Measurements from ENCODE around the gene MACROD2. TPM values are rescaled to one million over a fixed set of nuclear protein-coding genes. Genes with fewer than 3 reads are reported as not detected.
A peak's percentile ranks its signal among the peaks of the same experiment; 100 is the strongest.
"Not testable (repeated sequence)": the region's sequence is repeated elsewhere in the genome, so short reads cannot be mapped to it uniquely, and the experiment has no call there.

Gene MACROD2
- total RNA-seq, 1 experiment from 2014 or later: 2.3 TPM

DNA sequence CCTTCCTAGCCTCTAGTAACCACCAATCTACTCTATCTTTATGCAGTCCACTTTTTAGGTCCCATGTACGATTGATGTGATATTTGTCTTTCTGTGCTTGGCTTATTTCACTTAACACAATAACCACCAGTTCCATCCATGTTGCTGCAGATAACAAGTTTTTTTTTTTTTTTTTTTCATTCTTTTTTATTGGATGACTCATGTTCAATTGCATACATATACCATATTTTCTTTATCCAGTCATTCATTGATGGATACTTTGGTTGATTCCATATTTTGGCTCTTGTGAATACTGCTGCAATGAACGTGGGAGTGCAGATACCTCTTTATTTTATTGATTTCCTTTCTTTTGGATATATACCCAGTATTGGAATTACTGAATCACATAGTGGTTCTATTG lies 942.5 kb downstream of the MACROD2 start:
- no peak for DNase-seq (ENCODE audit: low spot score)

DNA sequence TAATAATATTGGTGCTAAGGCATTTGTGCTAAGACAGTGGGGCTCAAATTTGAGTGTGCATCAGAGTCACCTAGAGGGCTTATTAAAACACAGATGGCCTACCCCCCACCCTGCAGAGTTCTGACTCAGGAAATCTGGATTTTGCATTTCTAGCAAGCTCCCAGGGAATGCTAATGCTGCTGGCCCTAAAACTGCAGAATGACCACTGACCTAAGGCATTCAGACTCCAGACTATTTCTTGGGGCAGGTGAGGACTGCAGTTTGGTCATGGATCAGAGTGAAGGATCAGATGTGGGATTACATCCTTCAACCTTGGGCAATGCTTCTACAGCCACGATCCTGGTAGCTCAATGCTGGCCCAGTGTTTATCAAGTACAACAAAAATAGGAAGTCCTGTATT lies 952.2 kb downstream of the MACROD2 start:
- DNase-seq (ENCODE audit: low spot score): no peak

DNA sequence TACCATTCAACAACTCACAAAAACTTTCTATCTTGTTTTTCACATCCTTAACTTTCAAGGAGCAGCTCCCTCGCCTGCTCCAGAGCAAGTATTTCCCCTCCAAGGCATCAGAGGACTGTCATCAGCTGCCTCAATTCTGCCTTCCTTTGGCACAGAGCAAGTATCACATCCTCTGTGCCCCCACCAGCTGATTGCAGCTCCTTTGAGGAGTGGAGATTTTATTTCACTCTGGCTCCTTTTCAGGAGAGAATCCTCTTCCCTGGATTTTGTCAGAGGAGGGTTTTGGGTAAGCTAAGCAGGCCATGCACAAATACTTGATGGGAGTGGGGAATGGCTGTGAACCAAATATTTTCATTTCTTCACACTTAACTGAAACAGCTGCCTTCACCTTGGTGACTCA lies 952.6 kb downstream of the MACROD2 start:
- no peak for DNase-seq (ENCODE audit: low spot score)

- no peak for DNase-seq (ENCODE audit: low spot score)
Observed at GRCh38 chr20:14948416-14948815, 953.1 kb downstream of the MACROD2 start.

- no peak for DNase-seq (ENCODE audit: low spot score)
Observed at GRCh38 chr20:14950633-14951032, 955.3 kb downstream of the MACROD2 start.

GRCh38 chr20:14951105-14951504 lies 955.8 kb downstream of the MACROD2 start:
- no peak for DNase-seq (ENCODE audit: low spot score)

DNA sequence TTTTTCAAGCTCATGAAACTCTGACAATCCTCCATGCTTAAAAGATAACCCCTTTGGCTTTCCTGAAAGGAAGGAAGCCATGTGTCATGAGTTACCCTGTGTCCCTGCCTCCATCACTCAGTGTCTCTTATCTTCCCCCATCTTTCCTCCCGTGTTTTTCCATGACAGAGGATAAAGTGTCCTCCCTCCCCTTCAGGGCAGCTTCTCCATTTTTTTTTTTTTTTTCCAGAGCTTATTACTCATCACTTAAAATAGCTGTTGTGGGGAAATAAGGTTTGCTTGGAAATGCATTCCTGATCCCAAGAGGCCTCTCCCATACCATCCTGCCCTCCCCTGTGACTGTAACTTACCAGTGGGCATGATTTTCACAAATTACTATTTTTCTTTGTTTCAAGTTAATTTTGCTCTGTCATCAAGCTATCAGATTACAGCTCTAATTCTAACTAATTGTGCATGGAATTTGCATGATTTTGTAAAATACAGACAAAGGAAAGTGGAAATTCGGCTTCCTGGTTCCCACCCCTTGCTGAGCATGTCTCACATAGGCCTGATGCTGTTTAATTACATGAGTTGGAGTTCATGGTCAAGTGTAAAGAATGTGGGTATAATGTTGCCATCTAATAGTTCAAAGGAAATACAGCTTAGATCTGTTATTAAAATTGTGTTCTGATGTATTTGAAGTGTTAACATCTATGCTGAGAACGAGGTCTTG lies 956.5 kb downstream of the MACROD2 start:
- DNase-seq (ENCODE audit: low spot score): no peak

- no peak for DNase-seq (ENCODE audit: low spot score)
Observed at GRCh38 chr20:14953736-14954135, 958.4 kb downstream of the MACROD2 start.

DNA sequence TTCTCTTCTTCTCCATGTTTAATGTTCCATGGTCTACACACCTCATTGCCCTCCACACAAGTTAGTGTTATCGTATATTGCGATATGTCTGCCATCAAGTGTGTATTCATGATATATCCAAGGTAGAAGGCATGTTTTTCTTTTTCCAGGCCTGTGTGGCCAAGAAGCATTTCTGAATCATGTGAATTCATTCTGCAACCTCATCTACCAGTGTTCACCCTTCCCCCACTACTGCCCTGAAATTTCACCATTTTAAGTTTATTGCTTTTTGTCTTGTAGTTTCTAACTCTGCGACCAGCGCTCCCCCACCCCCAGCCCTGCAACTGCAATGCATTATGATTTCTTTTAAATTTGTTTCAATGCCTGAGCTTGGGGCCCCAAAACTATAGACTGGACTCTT lies 960.1 kb downstream of the MACROD2 start:
- no peak for DNase-seq (ENCODE audit: low spot score)

DNA sequence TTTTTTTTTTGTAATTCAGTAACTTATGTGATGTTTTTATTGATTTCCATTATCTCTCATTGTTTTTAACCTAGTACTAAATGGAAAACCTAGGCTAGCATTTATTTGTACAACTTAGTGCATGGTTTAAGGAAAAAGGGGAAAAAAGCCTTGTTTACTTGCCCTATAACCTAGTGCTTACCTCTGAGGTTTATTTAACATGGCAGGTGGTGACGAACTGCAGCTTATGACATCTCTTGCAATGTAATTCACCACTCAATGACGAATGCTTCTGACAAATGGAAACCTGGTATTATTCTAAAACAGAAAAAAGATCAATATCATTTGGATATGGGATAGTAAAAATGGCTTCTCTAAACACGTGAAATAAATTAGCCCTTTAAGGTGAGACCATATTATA lies 960.7 kb downstream of the MACROD2 start:
- no peak for DNase-seq (ENCODE audit: low spot score)

DNA sequence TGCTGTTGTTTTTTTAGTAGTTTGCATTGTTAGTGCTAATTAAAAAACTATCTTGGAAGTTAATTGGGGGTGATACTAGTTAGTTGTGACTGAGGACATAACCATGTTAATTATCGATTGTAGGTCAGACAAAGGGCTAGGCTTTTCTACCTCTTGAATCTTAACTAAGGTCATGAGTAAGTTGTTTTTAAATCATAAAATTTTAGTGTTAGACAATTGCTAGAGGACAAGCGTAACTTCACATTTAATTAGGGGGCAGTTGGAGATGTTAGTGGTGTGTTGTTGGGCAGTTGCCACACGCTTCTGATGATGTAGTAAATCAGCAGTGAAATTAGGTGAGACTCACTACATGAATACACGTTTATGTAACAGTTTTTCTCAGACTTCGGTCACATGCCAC lies 961.2 kb downstream of the MACROD2 start:
- DNase-seq (ENCODE audit: low spot score): no peak

GRCh38 chr20:14957402-14957801 lies 962.1 kb downstream of the MACROD2 start:
- DNase-seq (ENCODE audit: low spot score): no peak

DNA sequence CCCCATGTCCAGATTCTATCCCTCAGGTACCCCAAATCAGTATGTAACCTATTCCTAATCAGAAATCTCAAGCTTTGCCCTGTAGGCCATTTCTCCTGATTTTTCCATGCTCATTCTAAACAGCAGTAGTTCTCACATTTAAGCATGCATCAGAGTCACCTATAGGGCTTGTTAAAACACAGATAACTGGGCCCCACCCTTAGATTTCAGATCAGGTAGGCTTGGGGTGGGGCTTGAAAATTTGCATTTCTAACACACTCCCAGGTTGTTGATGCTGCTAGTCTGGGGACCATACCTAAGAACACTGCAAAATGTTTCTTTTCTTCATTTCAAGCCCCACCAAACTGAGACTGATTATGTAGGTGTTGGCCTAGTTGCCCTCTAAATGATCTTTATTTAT lies 963.3 kb downstream of the MACROD2 start:
- DNase-seq (ENCODE audit: low spot score): no peak

DNA sequence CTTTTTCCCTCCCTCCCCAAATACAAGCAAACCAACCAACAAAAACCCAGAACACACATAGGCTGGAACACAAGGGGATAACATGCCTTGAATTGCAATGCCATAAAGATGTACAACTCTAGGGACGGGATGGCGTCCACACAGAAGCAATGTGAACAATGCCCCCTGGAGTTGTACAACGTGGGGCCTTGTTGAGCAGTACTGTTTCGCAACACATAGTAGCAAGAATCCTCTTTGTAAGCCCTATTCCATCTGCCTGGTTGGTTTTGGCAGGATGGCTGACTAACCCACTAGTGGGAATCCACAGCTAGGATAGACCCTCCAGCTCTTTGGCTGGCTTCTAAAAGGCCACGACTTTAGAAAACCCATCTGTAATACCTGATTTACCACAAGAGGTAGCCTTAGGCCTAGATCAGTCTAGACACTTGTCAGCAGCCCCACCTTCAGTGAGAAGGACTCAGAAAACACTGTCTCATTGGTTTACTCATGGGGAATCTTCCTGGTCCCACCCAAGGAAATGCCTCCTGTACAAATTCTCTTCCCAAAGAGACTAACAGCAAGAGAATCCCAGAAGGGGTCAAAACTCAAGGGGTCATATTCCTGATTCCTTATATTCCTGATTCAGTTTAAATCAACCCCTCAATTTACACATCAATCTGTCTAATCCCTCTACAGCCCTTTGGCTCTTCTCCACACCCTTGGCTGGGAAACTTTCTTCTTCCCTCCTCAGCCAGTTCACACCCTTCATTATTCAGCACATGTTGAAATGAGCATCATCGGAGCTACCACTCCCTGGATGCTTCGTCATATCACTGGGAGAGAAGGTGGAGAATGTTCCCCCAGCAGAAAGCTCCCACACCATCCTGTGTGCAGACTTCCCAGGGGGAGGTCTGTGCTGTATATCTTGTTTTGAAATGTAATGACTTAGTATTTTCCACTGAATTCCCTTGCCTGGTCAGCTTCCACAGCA lies 964.5 kb downstream of the MACROD2 start:
- no peak for DNase-seq (ENCODE audit: low spot score)

DNA sequence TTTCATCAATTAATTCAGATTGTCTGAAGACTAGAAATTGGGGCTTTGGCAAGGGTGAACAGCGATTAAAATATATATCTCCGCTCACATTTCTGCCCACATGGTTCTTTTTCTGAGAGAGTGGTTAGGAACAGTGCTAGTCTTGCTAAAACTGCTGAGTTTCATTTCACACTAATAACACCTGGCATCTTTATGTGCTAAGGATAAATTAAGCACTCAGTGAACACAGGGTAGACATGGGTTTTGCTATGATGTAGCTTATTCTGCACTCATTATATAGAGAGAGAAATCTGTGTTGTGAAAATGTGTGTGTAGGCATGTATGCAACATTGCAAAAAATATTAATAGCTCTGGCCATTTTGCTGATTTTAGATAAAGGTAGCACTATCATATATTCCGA lies 965.5 kb downstream of the MACROD2 start:
- DNase-seq (ENCODE audit: low spot score): no peak

- DNase-seq (ENCODE audit: low spot score): peak; percentile 43
Observed at GRCh38 chr20:14963262-14963663, 967.9 kb downstream of the MACROD2 start.

- DNase-seq (ENCODE audit: low spot score): no peak
Observed at GRCh38 chr20:14966203-14966602, 970.9 kb downstream of the MACROD2 start.

DNA sequence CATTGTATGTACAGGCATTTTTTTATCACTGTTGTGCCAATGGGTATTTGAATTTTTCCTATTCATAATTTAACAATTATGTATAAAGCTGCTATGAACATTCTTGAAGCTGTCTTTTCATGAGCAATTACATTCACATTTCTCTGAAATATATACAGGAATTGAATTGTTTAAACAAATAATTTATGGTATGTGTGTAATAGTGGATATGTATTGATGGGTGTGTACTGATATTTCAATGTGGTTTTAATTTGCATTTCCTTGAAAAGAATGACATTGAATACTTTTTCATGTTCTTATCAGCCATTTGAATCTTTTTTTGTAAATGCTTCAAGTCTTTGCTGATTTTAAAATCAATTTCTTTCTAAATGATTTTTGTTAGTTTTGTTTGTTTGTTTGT lies 971.5 kb downstream of the MACROD2 start:
- DNase-seq (ENCODE audit: low spot score): no peak

GRCh38 chr20:14972256-14972655 lies 976.9 kb downstream of the MACROD2 start:
- DNase-seq (ENCODE audit: low spot score): no peak

DNA sequence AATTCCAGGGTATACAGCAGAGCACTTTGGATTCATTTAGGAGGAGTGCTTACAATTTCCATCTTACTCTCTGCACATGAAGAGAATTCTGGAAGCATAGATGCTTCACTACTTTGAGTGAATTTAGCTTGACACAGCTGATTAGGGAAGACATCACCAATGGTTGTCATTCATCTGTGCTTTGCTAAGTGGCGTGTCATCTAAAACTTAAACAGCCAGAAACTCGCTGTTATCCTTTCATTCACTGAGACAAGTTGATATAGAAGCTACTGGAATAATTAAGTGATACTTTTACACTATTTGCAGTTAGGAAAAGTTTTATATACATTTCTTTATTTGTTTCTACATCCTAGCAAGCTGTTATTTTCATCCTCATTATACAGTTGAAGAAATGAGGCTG lies 977.4 kb downstream of the MACROD2 start:
- no peak for DNase-seq (ENCODE audit: low spot score)

DNA sequence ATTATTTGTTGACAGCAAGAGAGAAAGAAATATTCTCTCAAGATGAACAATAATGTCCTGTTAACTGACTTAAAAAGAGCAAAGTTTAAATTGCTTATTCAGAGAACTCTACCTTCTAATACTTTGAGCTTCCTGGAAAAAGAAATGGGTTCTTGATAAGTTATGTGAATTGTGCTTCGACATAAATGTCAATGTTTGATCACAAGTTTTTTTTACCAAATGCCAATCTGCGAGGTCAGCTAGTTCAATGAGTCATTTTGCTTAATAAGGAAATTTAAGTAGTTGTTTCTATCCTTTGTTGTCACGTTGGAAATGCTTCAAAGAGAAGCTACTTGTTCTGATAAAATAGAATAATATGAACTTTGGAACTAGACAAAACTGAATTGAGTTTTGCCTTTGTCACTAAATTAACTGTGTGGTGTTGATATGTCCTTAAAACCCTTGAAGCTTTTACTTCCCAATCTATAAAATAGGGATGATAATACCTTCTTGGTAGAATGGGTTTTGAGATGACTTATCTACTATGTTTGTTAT lies 984.2 kb downstream of the MACROD2 start:
- peak; percentile 39 for DNase-seq (ENCODE audit: low spot score)

DNA sequence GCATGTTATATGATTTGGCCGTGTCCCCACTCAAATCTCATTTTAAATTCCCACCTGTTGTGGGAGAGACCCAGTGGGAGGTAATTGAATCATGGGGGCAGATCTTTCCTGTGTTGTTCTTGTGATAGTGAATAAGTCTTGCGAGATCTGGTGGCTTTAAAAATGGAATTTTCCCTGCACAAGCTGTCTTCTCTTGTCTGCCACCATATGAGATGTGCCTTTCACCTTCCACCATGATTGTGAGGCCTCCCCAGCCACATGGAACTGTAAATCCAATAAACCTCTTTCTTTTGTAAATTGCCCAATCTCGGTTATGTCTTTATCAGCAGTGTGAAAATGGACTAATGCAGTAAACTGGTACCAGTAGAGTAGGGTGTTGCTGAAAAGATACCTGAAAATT lies 986.2 kb downstream of the MACROD2 start:
- not testable (repeated sequence) for DNase-seq (ENCODE audit: low spot score)

GRCh38 chr20:14982324-14982723 lies 987.0 kb downstream of the MACROD2 start:
- DNase-seq (ENCODE audit: low spot score): not testable (repeated sequence)

All from HT-29 (cell line).